Immature natural killer cell (primary cell): ENCODE results near the gene UNC93A. TPM values are rescaled to one million over a fixed set of nuclear protein-coding genes. Genes with fewer than 3 reads are reported as not detected.
"Not testable (repeated sequence)": the region's sequence is repeated elsewhere in the genome, so short reads cannot be mapped to it uniquely, and the experiment has no call there.

Experiments used
- DNase-seq, 3 donors: peaks; one replicate each; pipeline ENCODE4 v3.0.0; 2022; ENCODE audit warnings: mixed read lengths in 1 of 3
- H3K27ac Mint-ChIP-seq, 6 donors: one replicate each; pipeline ENCODE4 v1.8.0; 2020; ENCODE audit warnings: mixed read lengths in 6 of 6, mild to moderate bottlenecking in 5 of 6, inconsistent platforms in 4 of 6, moderate library complexity in 3 of 6
- H3K27me3 Mint-ChIP-seq, 3 donors: one replicate each; pipeline ENCODE4 v1.8.0; 2020 to 2021; ENCODE audit warnings: low read depth in 3 of 3, mild to moderate bottlenecking in 3 of 3, mixed read lengths in 3 of 3, moderate library complexity in 3 of 3, inconsistent platforms in 1 of 3
- H3K36me3 Mint-ChIP-seq, 3 donors: one replicate each; pipeline ENCODE4 v1.8.0; 2020; ENCODE audit warnings: mixed read lengths in 3 of 3, inconsistent platforms in 2 of 3, mild to moderate bottlenecking in 2 of 3
- H3K4me1 Mint-ChIP-seq, 2 donors: one replicate each; pipeline ENCODE4 v1.8.0; 2020; ENCODE audit warnings: inconsistent platforms in 2 of 2, mild to moderate bottlenecking in 2 of 2, mixed read lengths in 2 of 2, moderate library complexity in 1 of 2
- H3K4me3 Mint-ChIP-seq, 5 donors: one replicate each; pipeline ENCODE4 v1.8.0; 2020; ENCODE audit warnings: mild to moderate bottlenecking in 5 of 5, mixed read lengths in 5 of 5, inconsistent platforms in 3 of 5, moderate library complexity in 3 of 5
- H3K9me3 Mint-ChIP-seq, 6 donors: one replicate each; pipeline ENCODE4 v1.8.0; 2020; ENCODE audit warnings: mild to moderate bottlenecking in 6 of 6, mixed read lengths in 6 of 6, inconsistent platforms in 4 of 6, moderate library complexity in 3 of 6
- polyA plus RNA-seq, 3 donors: library from polyadenylated mRNA; unstranded; fragments of 300-500 nt; fragmentation: Illumina TruSeq; gene quantifications; one replicate each; pipeline ENCODE4 v1.2.3, GENCODE V29; 2021

UNC93A gene
- polyA plus RNA-seq, result not detected

GRCh38 chr6:167290786-167291622 lies at the start of gene UNC93A:
UNC93A (plus strand) TSS chr6:167291315; CDS start chr6:167291490, 175 bp downstream.
- no peak within 1 kb of the TSS for H3K4me3 Mint-ChIP-seq
- DNase-seq, result no peak
- H3K36me3 Mint-ChIP-seq, result no peaks in the 10 kb centered on the region
- H3K27me3 Mint-ChIP-seq, result peaks cover 0 to 4% (median 3%) of the 10 kb centered on the region in 3 donors
- H3K4me1 Mint-ChIP-seq, result no peaks in the 10 kb centered on the region
- no peak within 1 kb of the TSS for H3K27ac Mint-ChIP-seq
- H3K9me3 Mint-ChIP-seq, result no peaks in the 10 kb centered on the region

GRCh38 chr6:167241321-167242134 lies 49.6 kb upstream of the UNC93A start:
- not testable (repeated sequence) for H3K4me1 Mint-ChIP-seq, H3K9me3 Mint-ChIP-seq, DNase-seq, H3K27ac Mint-ChIP-seq, H3K4me3 Mint-ChIP-seq, H3K27me3 Mint-ChIP-seq, H3K36me3 Mint-ChIP-seq

- not testable (repeated sequence) for H3K27me3 Mint-ChIP-seq, H3K9me3 Mint-ChIP-seq
Measured at GRCh38 chr6:167242135-167242506, 49.0 kb upstream of the UNC93A start.

GRCh38 chr6:167242511-167243051 lies 48.5 kb upstream of the UNC93A start:
- DNase-seq, H3K9me3 Mint-ChIP-seq, H3K36me3 Mint-ChIP-seq, H3K4me1 Mint-ChIP-seq, H3K4me3 Mint-ChIP-seq, H3K27ac Mint-ChIP-seq, H3K27me3 Mint-ChIP-seq: not testable (repeated sequence)

More at GRCh38 chr6:167242135-167242506, 49.0 kb upstream of the UNC93A start:
- H3K4me3 Mint-ChIP-seq, H3K36me3 Mint-ChIP-seq, DNase-seq, H3K27ac Mint-ChIP-seq, H3K4me1 Mint-ChIP-seq: not testable (repeated sequence)

GRCh38 chr6:167244064-167244960 lies 46.8 kb upstream of the UNC93A start:
- no peak overlapping the region for H3K4me3 Mint-ChIP-seq
- no peak for DNase-seq
- no peaks in the 10 kb centered on the region for H3K9me3 Mint-ChIP-seq
- no peak overlapping the region for H3K27ac Mint-ChIP-seq
- H3K36me3 Mint-ChIP-seq, result no peaks in the 10 kb centered on the region
- H3K4me1 Mint-ChIP-seq, result no peaks in the 10 kb centered on the region
- H3K27me3 Mint-ChIP-seq, result peaks cover 2 to 4% (median 3%) of the 10 kb centered on the region in 3 donors

- Mint-ChIP-seq H3K27me3 (peaks cover 2 to 3% (median 2%) of the 10 kb centered on the region in 3 donors), H3K9me3 (no peaks in the 10 kb centered on the region), H3K27ac (no peak overlapping the region), H3K36me3 (no peaks in the 10 kb centered on the region), H3K4me1 (no peaks in the 10 kb centered on the region), H3K4me3 (no peak overlapping the region)
- no peak for DNase-seq
Measured at GRCh38 chr6:167244991-167245390, 46.1 kb upstream of the UNC93A start.

- no peaks in the 10 kb centered on the region for H3K36me3 Mint-ChIP-seq
- no peaks in the 10 kb centered on the region for H3K9me3 Mint-ChIP-seq
- H3K4me1 Mint-ChIP-seq, result no peaks in the 10 kb centered on the region
- H3K27ac Mint-ChIP-seq, result no peak overlapping the region
- peaks cover 2 to 4% (median 3%) of the 10 kb centered on the region in 3 donors for H3K27me3 Mint-ChIP-seq
- DNase-seq, result no peak
- no peak overlapping the region for H3K4me3 Mint-ChIP-seq
Measured at GRCh38 chr6:167245591-167245990, 45.5 kb upstream of the UNC93A start.

- H3K4me1 Mint-ChIP-seq, result no peaks in the 10 kb centered on the region
- peaks cover 0 to 4% (median 2%) of the 10 kb centered on the region in 3 donors for H3K27me3 Mint-ChIP-seq
- H3K4me3 Mint-ChIP-seq, result no peak overlapping the region
- H3K9me3 Mint-ChIP-seq, result no peaks in the 10 kb centered on the region
- no peaks in the 10 kb centered on the region for H3K36me3 Mint-ChIP-seq
- no peak overlapping the region for H3K27ac Mint-ChIP-seq
- DNase-seq, result no peak
Measured at GRCh38 chr6:167247814-167248595, 43.1 kb upstream of the UNC93A start.

GRCh38 chr6:167248878-167249455 lies 42.1 kb upstream of the UNC93A start:
- H3K36me3 Mint-ChIP-seq, H3K27ac Mint-ChIP-seq, H3K4me1 Mint-ChIP-seq, H3K4me3 Mint-ChIP-seq, H3K27me3 Mint-ChIP-seq, DNase-seq, H3K9me3 Mint-ChIP-seq: not testable (repeated sequence)

- no peak for DNase-seq
- no peaks in the 10 kb centered on the region for H3K36me3 Mint-ChIP-seq
- peaks cover 0 to 3% (median 0%) of the 10 kb centered on the region in 6 donors for H3K9me3 Mint-ChIP-seq
- no peaks in the 10 kb centered on the region for H3K4me1 Mint-ChIP-seq
- no peak overlapping the region for H3K4me3 Mint-ChIP-seq
- peaks cover 3 to 11% (median 6%) of the 10 kb centered on the region in 3 donors for H3K27me3 Mint-ChIP-seq
- H3K27ac Mint-ChIP-seq, result no peak overlapping the region
Measured at GRCh38 chr6:167252271-167252670, 38.8 kb upstream of the UNC93A start.

GRCh38 chr6:167255918-167256553 lies 35.1 kb upstream of the UNC93A start:
- Mint-ChIP-seq H3K27me3 (peaks cover 4 to 19% (median 9%) of the 10 kb centered on the region in 3 donors), H3K9me3 (peaks cover 0 to 3% (median 0%) of the 10 kb centered on the region in 6 donors), H3K36me3 (no peaks in the 10 kb centered on the region), H3K4me3 (no peak overlapping the region), H3K27ac (no peak overlapping the region), H3K4me1 (no peaks in the 10 kb centered on the region)
- no peak for DNase-seq

GRCh38 chr6:167258646-167259045 lies 32.5 kb upstream of the UNC93A start:
- Mint-ChIP-seq H3K27ac (no peak overlapping the region), H3K4me3 (no peak overlapping the region), H3K4me1 (no peaks in the 10 kb centered on the region), H3K27me3 (peaks cover 8 to 27% (median 9%) of the 10 kb centered on the region in 3 donors), H3K36me3 (no peaks in the 10 kb centered on the region), H3K9me3 (peaks cover 0 to 3% (median 0%) of the 10 kb centered on the region in 6 donors)
- DNase-seq, result no peak
